DMS79 treated with DMSO at 0.1 percent for 48 hours (cell line): ENCODE measurements around the gene PPP6R3.
"Not testable (repeated sequence)": the region's sequence is repeated elsewhere in the genome, so short reads cannot be mapped to it uniquely, and the experiment has no call there.

ENCODE experiments used
- DNase-seq: peaks from one replicate; lab custom pipeline; 2025; lab: John Stamatoyannopoulos, UW

Gene PPP6R3

GRCh38 chr11:68457898-68458249 is 2.7 kb upstream of the PPP6R3 start:
- no peak for DNase-seq

DNA sequence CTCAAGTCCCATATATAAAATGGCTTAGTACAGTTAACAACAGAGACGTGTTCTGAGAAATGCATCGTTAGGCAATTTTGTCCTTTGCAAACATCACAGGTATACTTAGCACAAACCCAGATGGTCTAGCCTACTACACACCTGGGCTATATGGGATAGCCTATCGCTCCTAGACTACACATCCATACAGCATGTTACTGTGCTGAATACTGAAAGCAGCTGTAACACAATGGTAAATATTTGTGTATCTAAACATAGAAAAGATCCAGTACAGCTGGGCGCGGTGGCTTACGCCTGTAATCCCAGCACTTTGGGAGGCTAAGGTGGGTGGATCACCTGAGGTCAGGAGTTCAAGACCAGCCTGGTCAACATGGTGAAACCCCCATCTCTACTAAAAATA is 2.2 kb upstream of the PPP6R3 start:
- not testable (repeated sequence) for DNase-seq

DNA sequence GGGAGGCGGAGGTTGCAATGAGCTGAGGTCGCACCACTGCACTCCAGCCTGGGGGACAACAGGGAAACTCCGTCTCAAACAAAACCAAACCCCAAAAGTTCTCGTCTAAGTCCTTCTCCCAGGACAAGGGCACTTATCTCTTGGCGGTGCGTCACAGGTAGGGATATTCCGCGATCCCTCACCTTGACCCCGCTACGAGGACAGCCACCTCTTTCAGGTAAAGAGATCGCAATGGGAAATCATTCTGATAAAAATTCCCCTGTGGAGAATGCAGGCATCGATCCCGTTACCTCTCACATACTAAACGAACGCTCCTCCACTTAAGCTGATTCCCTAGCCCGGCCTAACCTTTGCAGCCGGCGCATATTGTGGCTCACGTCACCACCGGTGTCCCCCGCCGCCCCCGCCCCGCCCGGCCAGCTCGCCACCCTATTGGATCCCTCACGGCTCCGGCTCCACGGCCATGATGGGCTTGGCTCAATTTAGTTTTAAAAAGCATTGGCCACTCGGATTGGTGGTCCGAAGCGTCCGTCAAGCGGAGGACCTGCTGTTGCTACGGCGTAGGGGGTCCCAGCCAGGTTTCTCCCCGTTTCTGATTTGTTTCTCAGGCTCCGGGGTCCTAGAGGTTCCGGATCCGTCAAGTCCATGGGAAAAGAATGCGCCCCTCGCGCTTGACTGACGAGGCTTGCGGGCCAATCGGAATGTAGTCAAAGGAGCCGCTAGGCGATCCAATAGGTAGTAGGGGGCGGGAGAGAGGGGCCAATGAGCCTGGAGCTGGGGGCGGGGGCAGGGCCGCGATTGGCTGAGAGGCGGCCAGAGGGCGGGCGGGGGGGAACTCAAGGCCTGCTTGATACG is 439 bp upstream of the PPP6R3 start:
- peak; percentile 100 for DNase-seq

- no peak for DNase-seq
Observed at GRCh38 chr11:68461575-68461917, 994 bp downstream of the PPP6R3 start.

DNA sequence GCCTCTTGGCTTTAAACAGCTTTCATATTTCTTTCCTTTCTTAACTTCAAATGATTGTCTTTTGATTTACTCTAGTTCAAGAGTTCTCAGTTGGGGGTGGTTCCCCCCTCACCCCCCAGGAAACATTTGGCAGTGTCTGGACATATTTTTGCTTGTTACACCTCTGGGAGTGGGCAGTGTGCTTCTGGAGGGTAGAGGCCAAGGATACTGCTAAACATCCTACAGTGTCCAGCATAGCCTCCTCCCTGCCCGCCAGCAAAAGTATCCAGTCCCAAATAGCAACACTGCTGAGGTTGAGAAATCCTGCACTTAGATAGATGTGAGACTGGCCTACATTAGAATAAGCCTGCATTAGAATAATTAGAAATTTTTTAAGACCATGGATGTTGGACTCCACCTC is 3.2 kb downstream of the PPP6R3 start:
- no peak for DNase-seq

DNA sequence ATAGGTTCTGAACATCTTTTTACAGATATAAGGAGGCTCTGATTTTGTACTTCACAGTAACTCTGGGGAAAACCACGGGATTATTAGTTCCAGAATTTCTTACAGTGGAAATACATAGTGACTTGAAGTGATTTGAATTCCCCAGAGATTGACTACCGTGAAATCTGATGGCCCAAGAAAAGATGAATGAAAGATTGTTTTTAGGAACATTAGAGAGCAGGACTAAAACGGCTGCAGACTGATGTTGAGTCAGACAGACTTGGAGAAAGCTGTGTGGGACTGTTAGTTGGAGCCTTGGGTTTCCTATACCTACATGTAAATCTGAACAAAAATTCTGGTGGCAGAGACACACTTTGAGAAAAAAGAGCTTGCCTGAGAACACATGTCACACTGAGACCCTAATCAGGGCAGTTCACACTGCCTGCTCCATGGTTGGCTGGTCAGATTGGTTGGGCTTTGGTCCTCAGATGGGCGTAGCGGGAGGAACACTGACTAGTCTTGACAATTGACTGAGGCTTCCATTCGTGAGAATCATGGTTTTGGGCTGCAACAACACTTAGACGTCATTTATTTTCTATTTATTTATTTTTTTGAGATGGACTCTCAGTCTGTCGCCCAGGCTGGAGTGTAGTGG is 6.8 kb downstream of the PPP6R3 start:
- no peak for DNase-seq

- no peak for DNase-seq
Observed at GRCh38 chr11:68468217-68468828, 7.8 kb downstream of the PPP6R3 start.

- DNase-seq: no peak
Observed at GRCh38 chr11:68469122-68469521, 8.6 kb downstream of the PPP6R3 start.

DNA sequence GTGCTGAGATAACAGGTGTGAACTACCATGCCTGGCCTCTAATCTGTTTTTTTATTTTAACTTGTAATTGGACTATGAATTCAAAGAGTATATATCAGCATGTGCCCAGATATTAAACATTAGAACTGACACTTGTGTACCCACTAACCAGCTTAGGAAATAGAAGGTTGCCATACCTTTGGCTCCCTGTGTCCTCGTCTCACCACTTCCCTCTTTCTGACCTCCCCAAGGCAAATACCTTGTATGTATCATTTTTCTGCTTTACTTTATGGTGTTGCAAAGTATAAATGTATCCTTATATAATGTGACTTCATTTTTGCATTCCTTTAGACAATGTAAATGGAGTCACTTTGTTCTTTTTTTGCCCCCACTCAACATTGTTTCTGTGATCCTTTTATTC is 9.1 kb downstream of the PPP6R3 start:
- DNase-seq: no peak

- no peak for DNase-seq
Observed at GRCh38 chr11:68470304-68470811, 9.8 kb downstream of the PPP6R3 start.

DNA sequence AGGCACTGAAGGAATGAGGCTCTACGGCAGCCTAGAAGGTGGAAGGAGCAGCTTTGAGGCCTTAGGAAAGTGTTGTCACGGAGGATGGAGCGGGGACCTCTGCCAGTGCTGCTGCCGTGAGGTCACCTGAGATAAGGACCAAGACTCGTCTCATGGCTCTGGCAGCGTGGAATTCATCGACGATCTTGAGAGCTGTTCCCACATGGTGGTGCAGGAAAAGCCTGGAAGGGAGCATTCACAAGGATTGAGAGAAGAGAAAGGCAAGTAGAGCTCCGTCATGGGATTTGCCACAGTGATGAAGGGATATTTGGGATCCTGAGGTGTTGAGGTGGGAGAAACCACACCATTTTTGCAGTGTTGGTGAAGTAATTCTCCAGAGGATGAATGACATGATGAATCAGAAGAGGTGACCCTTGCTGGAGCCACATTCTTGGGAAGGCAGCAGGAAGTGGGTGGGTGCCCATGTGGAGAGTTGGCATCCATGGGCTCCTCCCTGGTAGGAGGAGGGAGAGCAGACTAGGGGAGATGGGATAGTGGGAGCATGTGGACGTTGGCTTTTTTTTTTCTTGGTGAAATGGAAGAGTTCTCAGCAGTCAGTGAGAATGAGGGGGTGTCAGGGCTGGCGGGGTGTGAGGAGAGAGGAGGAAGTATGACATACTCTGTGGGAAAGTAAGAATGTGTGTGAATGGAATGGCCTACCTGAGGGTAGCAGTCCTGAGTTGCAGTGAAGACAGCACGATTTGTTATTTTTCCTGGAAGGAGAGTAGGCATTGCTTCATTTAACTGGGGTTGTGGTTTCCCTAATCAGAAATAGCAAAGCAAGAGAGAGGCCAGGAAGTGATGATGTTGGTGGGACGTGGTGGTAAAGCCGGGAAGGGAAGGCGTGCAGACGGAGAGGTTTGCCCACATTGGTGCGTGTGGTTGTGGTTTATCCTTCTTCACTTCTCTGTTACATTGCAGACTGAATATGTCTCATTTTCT is 11.1 kb downstream of the PPP6R3 start:
- DNase-seq: no peak

- DNase-seq: no peak
Observed at GRCh38 chr11:68472778-68473177, 12.2 kb downstream of the PPP6R3 start.

DNA sequence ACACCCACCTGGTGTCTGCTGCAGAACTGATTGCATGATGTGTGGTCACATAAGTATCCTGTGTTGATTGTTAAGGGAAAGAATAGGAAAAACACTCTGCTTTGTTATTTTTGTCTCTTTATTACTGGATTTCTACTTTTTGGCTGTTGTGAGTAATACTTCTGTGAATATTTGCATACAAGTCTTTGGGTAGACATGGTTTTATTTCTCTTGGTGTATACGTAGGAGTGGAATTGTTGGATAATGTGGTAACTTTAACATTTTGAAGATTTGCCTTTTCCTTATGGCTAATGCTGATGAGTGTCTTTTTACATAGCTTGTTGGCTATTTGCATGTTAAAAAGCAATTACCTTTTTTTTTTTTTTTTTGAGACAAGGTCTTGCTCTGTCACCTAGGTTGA is 13.1 kb downstream of the PPP6R3 start:
- no peak for DNase-seq

GRCh38 chr11:68475626-68476025 is 15.1 kb downstream of the PPP6R3 start:
- DNase-seq: not testable (repeated sequence)

DNA sequence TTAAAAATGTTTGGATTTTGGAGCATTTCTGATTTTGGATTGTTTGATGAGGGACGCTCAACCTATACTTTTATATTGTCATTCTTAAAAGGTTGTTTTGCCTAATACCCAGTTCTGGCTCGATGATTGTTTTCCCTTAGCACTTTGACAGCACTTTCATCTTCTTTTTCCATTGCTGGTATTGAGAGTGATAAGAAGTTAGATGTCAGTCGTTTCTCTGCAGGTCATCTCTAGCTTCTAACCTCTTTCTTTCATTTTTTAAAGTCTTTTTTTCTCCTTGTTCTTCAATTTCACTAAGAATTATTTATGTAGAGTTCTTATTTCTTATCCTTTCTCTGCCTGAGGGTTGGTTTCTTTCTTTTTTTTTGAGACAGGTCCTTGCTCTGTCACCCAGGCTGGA is 18.8 kb downstream of the PPP6R3 start:
- DNase-seq: no peak

- DNase-seq: no peak
Observed at GRCh38 chr11:68480193-68480592, 19.6 kb downstream of the PPP6R3 start.

- no peak for DNase-seq
Observed at GRCh38 chr11:68480852-68481510, 20.4 kb downstream of the PPP6R3 start.

GRCh38 chr11:68481579-68482240 is 21.2 kb downstream of the PPP6R3 start:
- DNase-seq: no peak

- DNase-seq: no peak
Observed at GRCh38 chr11:68488623-68489022, 28.1 kb downstream of the PPP6R3 start.

GRCh38 chr11:68495220-68495729 is 34.7 kb downstream of the PPP6R3 start:
- no peak for DNase-seq

DNA sequence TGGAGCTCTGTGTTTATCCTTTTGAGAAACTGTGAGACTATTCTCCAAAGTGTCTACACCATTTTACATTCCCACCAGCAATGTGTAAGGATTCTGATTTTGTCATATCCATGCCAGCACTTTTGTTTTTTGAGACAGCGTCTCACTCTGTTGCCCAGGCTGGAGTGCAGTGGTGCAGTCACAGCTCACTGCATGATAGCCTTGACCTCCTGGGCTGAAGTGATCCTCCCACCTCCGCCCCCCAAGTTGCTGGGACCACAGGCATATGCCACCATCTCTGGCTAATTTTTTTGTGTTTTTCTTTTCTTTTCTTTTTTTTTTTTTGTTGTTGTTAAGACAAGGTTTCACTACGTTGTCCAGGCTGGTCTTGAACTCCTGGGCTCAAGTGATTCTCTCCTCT is 35.3 kb downstream of the PPP6R3 start:
- DNase-seq: no peak
